Effector memory CD4-positive, alpha-beta T cell (primary cell): ENCODE measurements around the gene GAPVD1.
"Not testable (repeated sequence)": the region's sequence is repeated elsewhere in the genome, so short reads cannot be mapped to it uniquely, and the experiment has no call there.

Experiments
- DNase-seq, 3 donors: peaks; one replicate each; pipeline ENCODE4 v3.0.0-alpha.2; 2020
- H3K27ac ChIP-seq: 2 replicates; pipeline ENCODE4 v1.7.0; 2013; ENCODE audit warnings: mild to moderate bottlenecking, low read length, moderate library complexity; ENCODE audit not compliant: insufficient read depth, poor library complexity, severe bottlenecking
- H3K27me3 ChIP-seq: replicated peaks from 2 replicates; pipeline ENCODE4 v1.7.0; 2013; ENCODE audit warnings: mild to moderate bottlenecking, low read length; ENCODE audit not compliant: insufficient read depth, control insufficient read depth, poor library complexity, severe bottlenecking
- H3K36me3 ChIP-seq: 2 replicates; pipeline ENCODE4 v1.7.0; 2013; ENCODE audit warnings: mild to moderate bottlenecking, low read length, moderate library complexity; ENCODE audit not compliant: control insufficient read depth, insufficient read depth
- H3K4me1 ChIP-seq: 2 replicates; pipeline ENCODE4 v1.7.0; 2013; ENCODE audit warnings: low read length, mild to moderate bottlenecking; ENCODE audit not compliant: control insufficient read depth, insufficient read depth, poor library complexity, severe bottlenecking
- H3K4me3 ChIP-seq: 2 replicates; pipeline ENCODE4 v1.7.0; 2013; ENCODE audit warnings: low read length, low read depth, mild to moderate bottlenecking; ENCODE audit not compliant: insufficient read depth, poor library complexity, severe bottlenecking
- H3K9me3 ChIP-seq: 2 replicates; pipeline ENCODE4 v1.7.0; 2013; ENCODE audit warnings: mild to moderate bottlenecking, low read length, moderate library complexity; ENCODE audit not compliant: control insufficient read depth

Gene GAPVD1

GRCh38 chr9:125236520-125237159 lies 25.0 kb upstream of the GAPVD1 start:
- peaks cover 61% of the 10 kb centered on the region for H3K36me3 ChIP-seq
- not testable (repeated sequence) for H3K9me3 ChIP-seq, DNase-seq, H3K27ac ChIP-seq, H3K27me3 ChIP-seq, H3K4me3 ChIP-seq
- peaks cover 29% of the 10 kb centered on the region for H3K4me1 ChIP-seq

- Histone ChIP-seq H3K4me1 (peaks cover 36% of the 10 kb centered on the region), H3K36me3 (peaks cover 56% of the 10 kb centered on the region), H3K4me3 (peak overlapping the region; percentile 13), H3K9me3 (no peaks in the 10 kb centered on the region), H3K27me3 (no peaks in the 10 kb centered on the region), H3K27ac (peak overlapping the region; percentile 21)
- DNase-seq = no peak
Observed at GRCh38 chr9:125238127-125238914, 23.3 kb upstream of the GAPVD1 start.

- Histone ChIP-seq H3K27ac (peak overlapping the region; percentile 21), H3K9me3 (no peaks in the 10 kb centered on the region), H3K4me3 (peak overlapping the region; percentile 13), H3K27me3 (no peaks in the 10 kb centered on the region), H3K36me3 (peaks cover 51% of the 10 kb centered on the region), H3K4me1 (peaks cover 36% of the 10 kb centered on the region)
- DNase-seq = no peak
Observed at GRCh38 chr9:125238915-125239446, 22.6 kb upstream of the GAPVD1 start.

- no peak for DNase-seq
- H3K9me3 ChIP-seq = no peaks in the 10 kb centered on the region
- peak overlapping the region; percentile 89 for H3K4me3 ChIP-seq
- H3K27me3 ChIP-seq = no peaks in the 10 kb centered on the region
- H3K36me3 ChIP-seq = peaks cover 45% of the 10 kb centered on the region
- H3K27ac ChIP-seq = peak overlapping the region; percentile 97
- peaks cover 36% of the 10 kb centered on the region for H3K4me1 ChIP-seq
Observed at GRCh38 chr9:125239631-125240597, 21.7 kb upstream of the GAPVD1 start.

GRCh38 chr9:125240649-125240999 lies 21.0 kb upstream of the GAPVD1 start:
- Histone ChIP-seq H3K27ac (peak overlapping the region; percentile 97), H3K36me3 (peaks cover 38% of the 10 kb centered on the region), H3K4me3 (peak overlapping the region; percentile 89), H3K9me3 (no peaks in the 10 kb centered on the region), H3K4me1 (peaks cover 36% of the 10 kb centered on the region), H3K27me3 (no peaks in the 10 kb centered on the region)
- peak in 1 of 3 donors; percentile 2 for DNase-seq

- no peaks in the 10 kb centered on the region for H3K27me3 ChIP-seq
- peaks cover 36% of the 10 kb centered on the region for H3K4me1 ChIP-seq
- peaks cover 32% of the 10 kb centered on the region for H3K36me3 ChIP-seq
- H3K4me3 ChIP-seq = peak within 1 kb of the TSS; percentile 89
- no peaks in the 10 kb centered on the region for H3K9me3 ChIP-seq
- peak; percentile 99 to 100 (median 100) for DNase-seq
- peak within 1 kb of the TSS; percentile 97 for H3K27ac ChIP-seq
Observed at GRCh38 chr9:125241000-125241862, 20.4 kb upstream of the GAPVD1 start, which contains the start of gene HSPA5. HSPA5 (minus strand) TSS chr9:125241343; CDS start chr9:125241126, 217 bp downstream.

GRCh38 chr9:125241863-125242739 lies 19.5 kb upstream of the GAPVD1 start:
- Histone ChIP-seq H3K27me3 (no peaks in the 10 kb centered on the region), H3K27ac (peak overlapping the region; percentile 97), H3K36me3 (peaks cover 27% of the 10 kb centered on the region), H3K4me1 (peaks cover 34% of the 10 kb centered on the region), H3K4me3 (peak overlapping the region; percentile 84), H3K9me3 (no peaks in the 10 kb centered on the region)
- no peak for DNase-seq

GRCh38 chr9:125243792-125244260 lies 17.8 kb upstream of the GAPVD1 start:
- H3K36me3 ChIP-seq = peaks cover 10% of the 10 kb centered on the region
- no peak overlapping the region for H3K4me3 ChIP-seq
- no peaks in the 10 kb centered on the region for H3K9me3 ChIP-seq
- peaks cover 18% of the 10 kb centered on the region for H3K4me1 ChIP-seq
- no peaks in the 10 kb centered on the region for H3K27me3 ChIP-seq
- no peak for DNase-seq
- no peak overlapping the region for H3K27ac ChIP-seq
